ENCODE results near the gene ZNF213.
A peak's percentile ranks its signal among the peaks of the same experiment; 100 is the strongest.

Gene ZNF213

GRCh38 chr16:3122926-3123570 is 11.8 kb upstream of the ZNF213 start:
- no peak for TF ChIP-seq ZFP3 (CRISPR knock-in tag; IDR thresholded peaks at IDR 0.05)
- TF ChIP-seq CREB5 (CRISPR knock-in tag; IDR thresholded peaks at IDR 0.05; ENCODE audit: low read depth), result no peak
- TF ChIP-seq TSHZ2 (CRISPR knock-in tag; IDR thresholded peaks at IDR 0.05), result no peak
- TF ChIP-seq ZNF70 (CRISPR knock-in tag; IDR thresholded peaks at IDR 0.05), result no peak
- no peak for TF ChIP-seq ZC3H10 (CRISPR knock-in tag; IDR thresholded peaks at IDR 0.05)
- TF ChIP-seq CSRNP3 (CRISPR knock-in tag; IDR thresholded peaks at IDR 0.05), result no peak
- TF ChIP-seq BACH2 (CRISPR knock-in tag; IDR thresholded peaks at IDR 0.05; ENCODE audit: borderline replicate concordance), result no peak
- TF ChIP-seq GLIS3 (CRISPR knock-in tag; IDR thresholded peaks at IDR 0.05), result no peak
- TF ChIP-seq ZFP30 (CRISPR knock-in tag; IDR thresholded peaks at IDR 0.05), result no peak
- TF ChIP-seq PPARA (CRISPR knock-in tag; IDR thresholded peaks at IDR 0.05; ENCODE audit: borderline replicate concordance), result no peak

GRCh38 chr16:3123986-3124886 is 10.6 kb upstream of the ZNF213 start:
- ATAC-seq, result peak; percentile 92
- TF ChIP-seq TOX (CRISPR knock-in tag; IDR thresholded peaks at IDR 0.05; ENCODE audit: borderline replicate concordance) (no peak), GLIS3 (CRISPR knock-in tag; IDR thresholded peaks at IDR 0.05) (peak; percentile 79; the same call in 1 of the 2 replicates)

More at GRCh38 chr16:3122926-3123570, 11.8 kb upstream of the ZNF213 start:
- ATAC-seq, result no peak

GRCh38 chr16:3127745-3128144 is 7.1 kb upstream of the ZNF213 start:
- ATAC-seq, result no peak
- TF ChIP-seq PPARA (CRISPR knock-in tag; IDR thresholded peaks at IDR 0.05; ENCODE audit: borderline replicate concordance), result no peak
- TF ChIP-seq ZFP30 (CRISPR knock-in tag; IDR thresholded peaks at IDR 0.05), result no peak
- no peak for TF ChIP-seq SNAI2 (CRISPR knock-in tag; IDR thresholded peaks at IDR 0.05)
- TF ChIP-seq PATZ1 (CRISPR knock-in tag; IDR thresholded peaks at IDR 0.05; ENCODE audit: borderline replicate concordance), result no peak
- no peak for TF ChIP-seq ZNF8 (CRISPR knock-in tag; IDR thresholded peaks at IDR 0.05)
- no peak for TF ChIP-seq CREB5 (CRISPR knock-in tag; IDR thresholded peaks at IDR 0.05; ENCODE audit: low read depth)
- no peak for TF ChIP-seq GLIS3 (CRISPR knock-in tag; IDR thresholded peaks at IDR 0.05)
- no peak for TF ChIP-seq ESRRG (CRISPR knock-in tag; IDR thresholded peaks at IDR 0.05)
